Measurements from ENCODE around the gene VEGFC. TPM values are rescaled to one million over a fixed set of nuclear protein-coding genes. Genes with fewer than 3 reads are reported as not detected.

The VEGFC gene
- polyA plus RNA-seq, 1 of the 3 experiments (the other 2 are of a cell fraction), result 81.9 TPM

- TF ChIP-seq POLR2AphosphoS5 (IDR thresholded peaks at IDR 0.05; ENCODE audit: low read depth, low read length) (peak; percentile 76; the same call in 1 of the 2 replicates), NFIC (IDR thresholded peaks at IDR 0.05; ENCODE audit: borderline replicate concordance) (peak; percentile 88; the same call in 1 of the 2 replicates), GABPA (IDR thresholded peaks at IDR 0.05; ENCODE audit: low read depth) (no peak), REST (IDR thresholded peaks at IDR 0.05; ENCODE audit: low read depth, low read length) (no peak), EP300 (IDR thresholded peaks at IDR 0.05; ENCODE audit: borderline replicate concordance in 1 of 2, low read depth in 1 of 2, low read length in 1 of 2) (peak; percentile 38 to 99; a peak in 3 of 4 replicates)
Observed at GRCh38 chr4:176841711-176842112, 49.0 kb upstream of the VEGFC start (continued).

GRCh38 chr4:176840166-176840565, 47.4 kb upstream of the VEGFC start:
- DNase-seq, result no peak
- WGBS (ENCODE audit: low lambda C conversion rate), result 43% methylated on average over 4 of the region's 4 CpGs
- H2AFZ ChIP-seq (ENCODE audit: low read depth), result no peak overlapping the region
- no peaks in the 10 kb centered on the region for H3K9me3 ChIP-seq
- peak overlapping the region in 1 of 2 experiments; percentile 89; a peak in 3 of 4 replicates for H3K27ac ChIP-seq (ENCODE audit: low read depth in 2 of 2, low read length in 1 of 2)
- H3F3A ChIP-seq (replicated peaks; ENCODE audit: insufficient read depth), result peaks cover 54% of the 10 kb centered on the region
- CTCF ChIA-PET, result no interaction called here
- H3K79me2 ChIP-seq (ENCODE audit: insufficient read depth), result no peaks in the 10 kb centered on the region; the same call in 1 of the 2 replicates
- H3K4me1 ChIP-seq (ENCODE audit: control insufficient read depth in 1 of 2, insufficient read depth in 2 of 2, low read depth in 1 of 2, low read length in 1 of 2), result peaks cover 0 to 22% of the 10 kb centered on the region in 2 experiments; a peak in 1 of 4 replicates
- POLR2A ChIA-PET, result no interaction called here
- H3K4me2 ChIP-seq, result peak overlapping the region; percentile 14; the same call in 1 of the 2 replicates
- no peaks in the 10 kb centered on the region for H3K27me3 ChIP-seq (ENCODE audit: insufficient read depth)
- no peak overlapping the region for H3K9ac ChIP-seq
- no peaks in the 10 kb centered on the region for H3K9me2 ChIP-seq
- H3K36me3 ChIP-seq (replicated peaks in 1 of 2; ENCODE audit: control insufficient read depth in 1 of 2, insufficient read depth in 2 of 2, low read length in 1 of 2), result no peaks in the 10 kb centered on the region
- H4K20me1 ChIP-seq (ENCODE audit: insufficient read depth), result no peaks in the 10 kb centered on the region
- no peak overlapping the region for H3K4me3 ChIP-seq (ENCODE audit: low read depth in 2 of 2, low read length in 1 of 2)
- TF ChIP-seq IRF3 (IDR thresholded peaks at IDR 0.05; ENCODE audit: low read depth, low read length) (no peak), PBX3 (IDR thresholded peaks at IDR 0.05) (peak; percentile 36; the same call in 1 of the 2 replicates), NRF1 (IDR thresholded peaks at IDR 0.05; ENCODE audit: low read depth, low read length) (no peak), FOXJ3 (CRISPR knock-in tag; IDR thresholded peaks at IDR 0.05) (no peak), TCF12 (IDR thresholded peaks at IDR 0.05) (peak; percentile 36; the same call in 1 of the 2 replicates), MEF2A (IDR thresholded peaks at IDR 0.05; ENCODE audit: borderline replicate concordance, low read depth) (peak; percentile 68)

Data from SK-N-SH (cell line).